GF-D8 (cell line): ENCODE measurements around the gene FBLN7.

Experiments used
- DNase-seq: peaks from one replicate; lab custom pipeline; 2025; lab: John Stamatoyannopoulos, UW

FBLN7 gene

DNA sequence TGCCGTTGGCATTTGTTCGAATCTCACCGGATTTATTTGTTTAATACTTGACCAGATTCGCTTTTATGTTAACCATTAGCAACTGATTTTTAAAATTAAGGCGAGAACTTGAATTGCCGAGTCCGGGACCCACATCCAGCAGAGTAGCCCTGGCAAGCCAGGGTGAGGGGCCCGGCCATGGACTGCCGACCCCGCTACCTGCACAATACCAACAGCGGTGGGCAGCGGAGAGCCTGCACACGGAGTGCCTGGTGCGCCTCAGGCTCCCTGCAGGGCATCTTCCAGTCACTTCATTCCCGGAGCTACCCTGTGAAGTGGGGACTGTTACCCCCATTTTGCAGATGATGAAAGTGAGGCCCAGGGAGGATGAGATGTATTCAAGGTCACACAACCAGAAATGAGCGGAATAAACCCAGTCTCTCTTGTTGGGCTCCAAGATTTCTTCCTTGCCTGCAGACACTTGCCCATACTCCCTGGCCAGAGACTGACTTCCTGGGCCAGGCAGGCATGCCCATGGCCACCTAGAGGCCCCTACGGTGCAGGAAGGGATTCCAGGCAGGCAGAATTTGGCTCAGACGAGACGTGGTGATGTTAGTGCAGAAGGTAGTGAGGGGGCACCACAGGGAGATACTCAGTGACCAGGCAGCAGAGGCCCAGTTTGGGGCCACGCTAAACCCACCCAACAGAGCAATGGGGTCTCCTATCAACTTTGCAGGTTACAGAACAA lies 2.9 kb downstream of the FBLN7 start:
- DNase-seq, result no peak

DNA sequence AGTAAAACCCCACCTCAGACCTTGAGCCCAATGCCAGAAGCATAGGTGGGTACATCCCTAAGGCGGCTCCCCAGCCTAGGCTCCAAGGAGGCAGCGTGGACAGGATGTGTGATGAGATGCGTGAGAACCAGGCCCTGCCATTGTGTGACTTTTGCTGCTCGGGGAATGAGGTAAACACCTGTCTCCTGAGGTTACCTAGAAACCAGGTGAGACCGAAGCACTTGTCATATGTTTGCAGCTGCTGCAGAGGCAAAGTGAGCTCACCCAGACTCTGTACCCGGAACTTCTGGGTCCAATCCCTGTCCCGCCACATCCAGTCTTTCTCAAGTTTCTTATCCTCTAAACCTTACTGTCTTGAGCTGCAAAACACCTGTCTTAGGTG lies 3.4 kb downstream of the FBLN7 start:
- DNase-seq, result no peak

DNA sequence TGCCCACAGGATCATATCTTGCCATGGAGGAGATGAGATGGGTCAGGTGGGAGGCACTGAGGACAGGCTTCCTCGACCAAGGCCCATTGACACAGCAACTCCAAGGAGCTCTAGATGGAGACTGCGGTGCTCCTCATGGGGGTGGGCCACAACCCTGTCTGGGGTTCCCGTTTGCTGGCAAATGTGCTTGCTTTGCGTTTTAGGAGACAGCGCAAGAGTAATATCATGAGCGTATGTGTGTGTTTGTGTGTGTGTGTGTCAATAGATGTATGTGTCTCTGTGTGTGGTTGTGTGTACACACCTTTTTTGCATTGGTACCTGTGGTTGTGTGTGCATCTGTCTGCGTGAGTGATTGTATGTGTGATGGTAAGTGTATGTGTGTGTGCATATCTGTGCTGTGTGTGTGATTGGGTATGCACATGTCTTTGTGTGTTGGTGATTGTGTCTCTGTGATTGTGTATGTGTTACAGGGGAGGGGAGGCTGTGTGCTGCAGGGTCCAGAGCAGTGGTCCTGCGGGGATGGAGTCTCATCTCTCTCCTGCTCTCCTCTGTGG lies 4.4 kb downstream of the FBLN7 start:
- DNase-seq, result no peak

DNA sequence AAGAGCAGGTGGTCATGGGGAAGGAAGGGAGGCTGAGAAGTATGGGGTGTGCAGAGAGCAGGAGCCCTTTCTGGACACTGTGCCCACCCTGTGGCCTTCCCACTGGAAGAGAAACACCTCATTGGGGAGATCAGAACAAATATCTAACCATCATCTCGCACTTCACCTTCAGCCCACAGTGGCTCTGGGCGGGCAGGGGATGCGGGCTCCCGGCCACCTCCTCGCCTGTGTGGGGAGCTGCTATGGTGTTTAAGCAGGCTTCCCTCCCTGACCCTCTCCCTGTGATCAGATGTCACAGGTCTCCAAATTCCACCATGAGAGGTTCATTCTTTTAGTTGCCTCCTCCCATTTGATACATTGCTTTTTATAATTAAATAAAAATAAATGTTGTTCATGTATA lies 5.0 kb downstream of the FBLN7 start:
- DNase-seq, result no peak

DNA sequence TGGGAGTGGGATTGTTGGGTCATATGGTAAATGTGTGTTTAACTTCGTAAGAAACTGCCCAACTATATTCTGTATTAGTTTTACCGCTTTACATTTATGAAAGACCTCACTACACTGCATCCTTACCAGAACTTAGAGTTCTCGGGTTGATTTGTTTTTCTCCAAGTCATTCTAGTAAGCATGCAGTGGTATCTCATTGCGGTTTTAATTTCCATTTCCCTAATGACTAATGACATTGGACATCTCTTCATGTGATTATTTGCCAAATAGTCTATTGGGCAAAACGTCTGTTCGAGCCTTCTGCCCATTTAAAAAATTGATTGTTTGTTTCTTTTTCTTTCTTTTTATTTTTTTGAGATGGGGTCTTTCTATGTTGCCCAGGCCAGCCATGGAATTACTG lies 6.8 kb downstream of the FBLN7 start:
- DNase-seq, result no peak

DNA sequence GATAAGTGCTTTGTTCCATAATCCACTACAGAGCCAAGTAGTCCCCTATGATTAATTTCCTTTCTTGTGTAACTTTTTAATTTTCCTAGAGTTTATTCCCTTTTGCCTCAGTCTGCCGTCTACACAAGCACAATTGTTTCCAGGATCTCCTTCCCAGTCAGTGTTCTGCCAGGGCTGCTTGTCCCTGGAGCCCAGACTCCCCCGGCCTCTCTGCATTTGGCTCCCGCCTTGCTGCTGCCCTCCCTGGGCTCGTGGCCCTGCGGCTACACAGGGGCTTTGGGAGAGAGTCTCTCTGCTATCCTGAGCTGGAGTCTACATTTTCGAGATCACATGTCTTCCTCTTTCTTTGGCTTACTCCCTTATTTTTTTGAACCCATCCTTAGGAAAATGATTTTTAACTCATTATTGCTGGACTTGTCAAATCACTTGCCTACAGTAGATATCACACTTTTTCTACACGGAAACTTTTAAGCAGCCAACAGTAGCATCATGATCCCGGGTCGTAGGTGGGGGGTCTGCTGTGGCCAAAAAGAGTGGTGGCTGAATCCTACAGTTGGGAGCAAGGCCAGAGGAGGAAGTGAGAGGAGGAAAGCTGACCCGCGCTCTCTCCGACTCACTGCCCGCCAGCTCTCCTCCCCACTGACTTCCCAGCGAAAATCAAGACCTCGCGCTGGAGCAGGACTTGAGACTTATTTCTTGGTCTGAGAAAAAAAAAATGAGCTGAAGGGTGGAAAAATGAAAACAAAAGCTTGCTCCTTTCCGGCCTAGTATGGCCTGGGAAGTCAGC lies 9.4 kb downstream of the FBLN7 start:
- DNase-seq, result no peak

DNA sequence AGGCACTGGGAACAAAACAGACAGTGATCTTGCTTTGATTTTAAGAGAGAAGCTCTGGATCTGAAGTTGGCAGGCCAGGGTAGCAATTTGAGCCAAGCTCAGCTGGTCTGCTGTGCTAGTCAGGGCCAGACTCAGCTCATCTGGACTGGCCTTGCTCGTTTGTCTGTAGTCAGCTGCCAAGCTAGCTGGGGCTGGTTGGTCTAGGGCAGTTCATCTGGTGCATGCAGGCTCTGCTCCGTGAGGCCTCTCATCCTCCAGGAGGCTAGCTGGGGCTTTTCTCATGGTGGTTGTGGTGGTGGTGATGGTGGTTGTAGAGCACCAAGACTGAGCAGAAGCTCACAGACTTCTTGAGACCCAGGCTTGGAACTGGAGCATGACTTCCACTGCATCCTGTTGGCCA lies 10.3 kb downstream of the FBLN7 start:
- no peak for DNase-seq

DNA sequence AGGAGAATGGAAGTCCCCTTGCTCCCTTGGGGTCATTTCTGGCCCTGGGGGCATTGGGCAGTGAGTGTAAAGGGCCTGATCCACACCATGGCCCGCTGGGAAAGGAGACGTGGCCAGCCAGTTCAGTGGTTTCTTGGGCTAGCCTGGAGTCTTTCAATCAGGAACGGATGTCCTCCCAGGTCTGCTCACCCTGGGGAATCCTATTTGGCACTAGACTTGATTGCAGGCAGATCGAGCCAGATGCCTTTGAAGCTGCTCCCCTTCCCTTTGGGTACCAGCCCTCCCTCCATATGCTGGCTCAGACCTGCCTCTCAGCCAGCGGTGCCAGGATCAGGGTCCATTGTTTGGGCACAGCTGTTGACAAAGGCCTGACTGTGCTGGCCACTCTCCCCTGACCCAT lies 11.0 kb downstream of the FBLN7 start:
- no peak for DNase-seq

DNA sequence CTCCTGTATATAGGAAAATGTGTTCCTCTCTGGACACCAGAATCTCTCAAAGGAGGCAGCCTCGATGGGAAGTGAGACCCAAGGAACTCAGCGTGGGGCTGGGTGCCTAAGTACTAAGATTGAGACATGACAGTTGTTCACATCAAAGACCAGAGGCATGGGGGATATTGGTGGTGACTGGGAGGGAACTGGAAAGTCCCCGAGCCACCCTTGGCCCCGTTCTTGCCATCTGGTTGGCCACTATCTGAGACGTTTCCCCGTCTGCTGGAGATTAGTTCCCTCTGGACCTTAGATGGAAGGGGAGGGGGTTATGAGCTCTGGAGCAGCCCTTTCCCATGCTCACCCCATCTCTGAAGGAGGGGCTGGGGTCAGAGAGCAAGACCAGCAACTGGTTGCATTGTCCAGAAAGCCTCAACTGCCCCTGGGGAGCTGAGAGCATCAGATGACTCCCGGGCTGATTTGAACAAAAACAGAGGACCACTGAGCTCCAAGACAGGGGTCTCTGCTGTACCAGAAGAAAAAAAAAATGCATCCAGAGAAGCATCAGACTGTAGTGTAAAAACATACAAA lies 11.8 kb downstream of the FBLN7 start:
- DNase-seq, result no peak

DNA sequence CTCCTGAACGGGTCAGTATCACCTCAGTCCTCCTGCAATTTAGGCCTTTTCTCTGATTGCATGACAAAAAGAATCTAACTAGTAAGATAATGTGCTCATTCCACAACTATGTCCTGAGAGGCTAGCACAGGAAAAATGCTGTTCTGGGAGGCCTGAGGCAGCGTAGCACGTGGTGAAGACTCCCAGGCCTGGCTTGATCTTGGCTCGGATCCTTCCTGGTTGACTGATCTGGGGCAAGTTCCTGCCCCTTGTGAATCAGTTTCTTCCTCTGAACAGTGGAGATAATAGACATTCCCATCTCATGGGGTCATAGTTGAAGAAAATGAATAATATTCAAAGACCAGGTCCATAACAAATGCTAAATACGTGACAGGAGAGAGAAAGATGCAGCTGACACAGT lies 12.3 kb downstream of the FBLN7 start:
- no peak for DNase-seq

DNA sequence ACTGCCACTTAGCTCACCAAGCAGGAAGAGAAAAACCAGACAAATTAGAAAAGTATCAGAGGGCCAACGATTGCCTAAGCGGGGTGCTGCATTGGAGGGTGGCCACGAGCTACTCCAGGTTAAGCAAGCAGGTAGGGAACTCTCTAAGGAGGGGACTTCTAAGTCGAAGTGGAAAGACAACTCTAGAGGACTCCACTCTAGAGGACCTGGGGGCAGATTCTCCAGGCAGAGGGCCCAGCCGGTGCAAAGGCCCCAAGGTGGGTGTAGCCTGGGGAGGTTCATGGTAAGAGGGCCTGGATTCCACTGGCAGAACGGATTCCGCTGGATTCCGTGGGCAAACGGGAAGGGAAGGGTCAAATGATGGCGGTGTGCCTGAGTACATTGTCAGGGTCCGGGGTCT lies 12.7 kb downstream of the FBLN7 start:
- no peak for DNase-seq

DNA sequence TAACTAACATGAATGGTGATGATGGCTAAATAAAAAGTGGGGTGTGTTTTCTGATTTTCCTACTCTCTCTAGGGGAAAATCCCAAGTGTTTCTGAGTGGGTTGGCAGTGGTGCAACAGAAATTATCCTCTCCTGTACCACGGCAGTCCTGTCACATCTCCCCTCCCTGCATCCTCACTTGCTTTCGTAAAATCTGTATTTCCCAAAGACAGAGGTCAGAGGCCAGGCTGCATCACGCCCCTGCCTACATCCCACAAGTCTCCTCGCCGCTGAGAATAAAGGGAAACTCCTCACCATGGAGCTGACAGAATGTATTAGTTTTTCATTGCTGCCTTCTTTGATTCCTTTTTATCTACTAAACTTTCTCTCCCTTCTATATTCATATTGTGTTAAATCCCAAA lies 13.1 kb downstream of the FBLN7 start:
- DNase-seq, result no peak

DNA sequence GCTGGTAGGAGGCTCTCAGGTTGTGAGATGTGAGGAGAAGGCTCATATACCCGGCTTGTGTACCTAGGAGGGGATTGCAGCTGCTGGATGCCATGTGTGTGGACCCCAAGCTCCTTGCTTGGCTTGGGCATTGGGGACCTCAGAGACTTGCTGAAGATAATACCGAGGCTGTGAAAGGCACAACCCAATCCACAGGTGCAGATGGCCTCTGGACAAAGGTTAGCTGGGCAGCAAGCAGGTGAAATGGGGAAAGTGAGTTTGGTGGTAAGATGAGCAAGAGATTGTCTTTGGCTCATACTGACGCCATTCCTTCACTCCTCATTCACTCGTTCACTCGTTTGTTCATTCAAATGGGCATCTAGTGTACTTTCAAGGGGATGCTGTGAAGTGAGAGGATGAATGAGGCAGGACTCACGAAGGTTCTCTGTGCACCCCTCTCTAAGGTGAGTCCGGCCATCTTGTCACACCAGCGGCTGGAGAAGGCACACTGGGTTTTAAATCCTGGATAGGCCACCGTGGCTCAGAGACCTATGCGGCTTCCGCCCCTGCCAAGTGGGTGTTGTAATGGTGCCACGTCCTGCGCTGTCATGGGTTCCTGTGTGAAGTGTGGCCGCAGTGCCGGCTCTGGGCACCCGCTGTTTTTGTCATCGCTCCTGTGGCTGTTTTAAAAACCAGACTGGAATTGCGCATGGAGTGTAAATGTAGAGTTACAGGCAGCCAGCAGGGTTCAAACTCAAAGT lies 13.7 kb downstream of the FBLN7 start:
- DNase-seq, result no peak

DNA sequence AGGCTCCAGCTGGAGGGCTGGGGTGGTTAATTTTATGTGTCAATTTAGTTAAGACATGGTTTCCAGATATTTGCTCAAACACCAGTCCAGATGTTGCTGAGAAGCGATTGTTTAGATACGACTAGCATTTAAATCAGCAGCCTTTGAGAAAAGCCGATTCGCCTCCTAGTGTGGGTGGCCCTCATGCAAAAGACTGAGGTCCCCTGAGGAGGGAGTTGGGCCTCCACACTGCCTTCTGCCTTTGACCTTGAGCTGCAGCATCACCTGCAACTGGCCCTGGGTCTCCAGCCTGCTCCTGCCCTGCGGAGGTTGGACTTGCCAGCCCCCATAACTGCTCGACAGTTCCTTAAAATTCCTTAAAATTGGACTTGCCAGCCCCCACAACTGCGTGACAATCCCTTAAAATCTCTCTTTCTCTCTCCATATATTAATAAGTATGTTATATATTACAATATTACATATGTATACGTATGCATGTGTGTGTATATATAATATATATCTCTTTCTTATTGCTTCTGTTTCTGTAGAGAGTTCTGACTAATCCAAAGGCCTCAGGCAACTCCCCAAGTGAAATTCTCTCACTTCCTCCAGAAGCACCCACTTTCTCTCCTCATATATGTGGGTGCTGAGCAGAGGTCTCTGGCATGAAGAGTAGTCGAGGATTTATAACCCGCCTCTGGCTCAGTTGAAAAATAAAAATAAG lies 14.4 kb downstream of the FBLN7 start:
- DNase-seq, result no peak

DNA sequence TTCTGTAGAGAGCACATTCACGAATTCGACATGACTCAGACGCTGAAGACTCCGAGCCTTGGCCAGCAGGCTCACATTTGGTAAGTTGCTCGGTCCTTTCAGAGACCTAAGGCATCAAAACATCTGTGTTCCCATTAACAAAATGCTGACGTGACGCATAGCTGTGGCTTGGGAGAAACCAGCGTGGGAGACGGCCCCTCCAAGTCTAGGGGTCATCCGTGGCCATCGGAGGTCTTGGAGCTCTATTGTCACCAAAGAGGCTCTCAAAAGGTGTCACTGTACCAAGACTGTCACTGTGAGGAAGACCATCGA lies 14.9 kb downstream of the FBLN7 start:
- no peak for DNase-seq

DNA sequence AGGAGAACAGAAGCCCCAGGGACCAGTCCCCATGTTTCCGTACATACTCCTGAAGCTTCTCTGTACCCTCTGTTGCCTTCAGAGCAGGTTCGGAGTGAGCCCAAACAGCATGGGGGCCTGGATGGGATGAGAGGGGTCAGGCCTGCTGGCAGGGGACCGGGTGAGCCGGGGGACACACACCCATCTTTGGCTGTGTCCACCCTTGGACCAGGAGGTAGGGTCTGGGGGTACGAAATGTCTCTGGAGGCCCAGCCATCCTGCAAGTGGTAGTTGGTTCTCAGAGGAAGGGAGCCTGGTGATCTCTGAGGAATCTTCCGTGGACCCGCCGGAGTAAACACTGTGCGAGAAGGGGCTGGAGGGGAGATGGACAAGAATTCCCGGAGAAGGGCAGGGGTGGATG lies 15.3 kb downstream of the FBLN7 start:
- DNase-seq, result no peak

DNA sequence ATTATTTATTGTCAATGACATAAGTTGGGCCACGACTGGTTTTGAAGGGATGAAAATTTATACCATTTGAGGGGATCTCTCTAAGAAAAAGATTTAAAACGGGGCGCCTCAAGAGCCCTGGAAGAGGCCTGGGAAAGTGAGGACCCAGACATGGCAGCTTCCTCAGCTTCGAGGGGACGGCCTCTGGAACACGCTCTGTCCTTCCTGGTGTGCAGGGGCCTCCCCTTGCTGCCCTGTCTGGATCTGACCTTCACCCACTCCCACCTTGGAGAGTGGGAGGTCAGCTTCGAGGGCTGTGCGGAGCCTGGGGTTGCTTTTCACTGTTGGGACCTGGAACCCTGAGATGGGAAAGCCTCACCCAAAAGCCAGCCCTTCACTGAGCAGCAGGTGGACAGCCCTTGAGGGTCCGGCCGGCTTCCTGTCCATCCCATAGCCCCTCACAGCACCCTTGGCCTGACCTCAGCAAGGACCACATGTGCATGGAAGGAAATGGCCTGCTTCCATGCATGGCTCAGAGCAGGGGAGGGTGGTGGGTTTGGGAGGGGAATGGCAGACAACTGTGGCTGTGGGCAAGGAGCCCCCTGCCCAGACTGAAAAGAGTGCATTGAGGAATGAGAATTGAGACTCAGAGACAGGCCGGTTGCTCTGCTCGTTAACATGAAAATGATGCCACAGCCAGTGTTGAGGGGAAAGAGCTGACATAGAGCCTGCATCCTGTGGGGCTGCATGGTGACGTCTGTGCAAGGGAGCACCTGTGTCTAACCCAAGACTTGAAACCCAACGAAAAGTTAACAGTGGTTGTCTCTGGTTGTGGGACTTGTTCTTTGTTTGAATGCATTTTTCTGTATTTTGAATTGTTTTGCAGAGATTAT lies 16.3 kb downstream of the FBLN7 start:
- DNase-seq, result no peak

DNA sequence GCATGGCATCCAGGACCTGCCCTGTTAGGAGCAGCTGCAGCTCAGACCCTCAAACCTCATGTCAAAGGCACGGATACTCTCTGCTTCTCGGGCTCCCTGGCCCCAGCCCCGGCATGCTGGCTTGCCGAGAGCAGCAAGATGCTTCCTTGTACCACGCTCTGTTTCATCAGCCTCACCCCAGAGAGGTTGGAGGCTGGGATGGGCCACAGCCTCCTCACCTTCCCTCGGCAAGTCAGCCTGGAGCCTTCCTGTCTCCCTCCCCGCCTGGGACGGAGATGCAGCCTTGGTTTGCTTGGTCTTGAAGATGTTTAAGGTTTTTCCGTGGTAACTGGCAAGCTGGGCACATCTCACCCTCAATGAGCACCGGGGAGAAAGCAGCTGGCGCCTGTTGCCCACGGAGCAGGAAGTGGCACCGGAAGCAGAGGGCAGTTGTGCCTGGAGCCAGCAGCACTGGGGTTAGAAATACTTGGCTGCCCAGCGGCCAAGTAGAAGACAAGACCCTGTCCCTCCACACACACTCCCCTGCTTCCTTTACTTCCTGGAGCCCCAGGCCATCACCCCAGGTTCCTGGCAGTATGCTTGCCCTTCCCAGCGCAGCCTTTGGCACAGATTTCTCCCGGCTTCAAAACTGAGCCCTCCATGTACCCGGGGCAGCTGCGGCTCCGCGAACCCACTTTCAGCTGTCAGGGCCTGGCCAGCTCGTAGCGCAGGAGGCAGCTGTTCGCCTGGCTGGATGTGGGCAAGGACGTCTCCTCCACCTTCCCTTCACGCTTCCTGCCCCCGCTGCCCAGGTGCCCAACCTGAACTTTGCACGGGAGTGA lies 17.4 kb downstream of the FBLN7 start:
- peak; percentile 30 for DNase-seq

DNA sequence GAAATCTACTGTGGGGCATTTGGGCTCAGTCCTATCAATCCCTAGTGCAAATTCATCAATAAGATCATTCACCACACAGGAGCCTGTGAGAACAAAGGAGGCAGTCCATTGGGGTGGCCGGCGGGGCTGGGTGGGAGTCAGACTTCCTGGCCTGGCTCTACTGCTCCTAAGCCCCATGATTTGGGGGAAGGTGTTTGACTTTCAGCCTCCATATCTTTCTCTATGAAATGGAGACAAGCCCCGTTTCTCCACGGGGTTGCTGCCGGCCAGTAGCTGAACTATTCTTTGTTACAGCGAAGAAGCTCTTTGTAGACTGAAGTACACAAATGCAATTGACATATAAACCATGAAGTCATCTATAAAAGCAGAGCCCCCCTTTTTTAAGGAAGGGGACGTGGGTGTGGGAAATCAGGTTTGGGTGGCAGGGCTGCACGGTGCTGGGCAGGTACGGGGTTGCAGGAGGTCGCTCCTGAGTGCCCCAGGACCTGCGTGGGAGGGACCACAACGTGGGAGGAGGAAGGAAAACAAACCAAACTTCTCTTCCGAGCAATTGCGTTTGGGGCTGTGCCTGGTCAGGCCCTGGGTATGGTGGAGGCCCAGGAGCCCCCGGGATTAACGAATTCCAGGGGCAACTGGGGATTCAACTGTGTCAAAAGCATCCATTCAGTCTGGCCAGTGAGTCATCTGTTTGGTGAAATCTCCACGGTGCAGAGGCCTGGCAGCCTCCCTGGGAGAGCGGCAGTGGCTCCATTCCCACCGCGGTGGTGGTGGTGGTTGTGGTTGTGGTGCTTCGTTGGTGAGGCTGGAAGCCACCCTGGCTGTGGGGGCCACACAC lies 18.2 kb downstream of the FBLN7 start:
- DNase-seq, result no peak
